ENCODE data around the gene TIPARP.

The TIPARP gene, protein sequence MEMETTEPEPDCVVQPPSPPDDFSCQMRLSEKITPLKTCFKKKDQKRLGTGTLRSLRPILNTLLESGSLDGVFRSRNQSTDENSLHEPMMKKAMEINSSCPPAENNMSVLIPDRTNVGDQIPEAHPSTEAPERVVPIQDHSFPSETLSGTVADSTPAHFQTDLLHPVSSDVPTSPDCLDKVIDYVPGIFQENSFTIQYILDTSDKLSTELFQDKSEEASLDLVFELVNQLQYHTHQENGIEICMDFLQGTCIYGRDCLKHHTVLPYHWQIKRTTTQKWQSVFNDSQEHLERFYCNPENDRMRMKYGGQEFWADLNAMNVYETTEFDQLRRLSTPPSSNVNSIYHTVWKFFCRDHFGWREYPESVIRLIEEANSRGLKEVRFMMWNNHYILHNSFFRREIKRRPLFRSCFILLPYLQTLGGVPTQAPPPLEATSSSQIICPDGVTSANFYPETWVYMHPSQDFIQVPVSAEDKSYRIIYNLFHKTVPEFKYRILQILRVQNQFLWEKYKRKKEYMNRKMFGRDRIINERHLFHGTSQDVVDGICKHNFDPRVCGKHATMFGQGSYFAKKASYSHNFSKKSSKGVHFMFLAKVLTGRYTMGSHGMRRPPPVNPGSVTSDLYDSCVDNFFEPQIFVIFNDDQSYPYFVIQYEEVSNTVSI

DNA sequence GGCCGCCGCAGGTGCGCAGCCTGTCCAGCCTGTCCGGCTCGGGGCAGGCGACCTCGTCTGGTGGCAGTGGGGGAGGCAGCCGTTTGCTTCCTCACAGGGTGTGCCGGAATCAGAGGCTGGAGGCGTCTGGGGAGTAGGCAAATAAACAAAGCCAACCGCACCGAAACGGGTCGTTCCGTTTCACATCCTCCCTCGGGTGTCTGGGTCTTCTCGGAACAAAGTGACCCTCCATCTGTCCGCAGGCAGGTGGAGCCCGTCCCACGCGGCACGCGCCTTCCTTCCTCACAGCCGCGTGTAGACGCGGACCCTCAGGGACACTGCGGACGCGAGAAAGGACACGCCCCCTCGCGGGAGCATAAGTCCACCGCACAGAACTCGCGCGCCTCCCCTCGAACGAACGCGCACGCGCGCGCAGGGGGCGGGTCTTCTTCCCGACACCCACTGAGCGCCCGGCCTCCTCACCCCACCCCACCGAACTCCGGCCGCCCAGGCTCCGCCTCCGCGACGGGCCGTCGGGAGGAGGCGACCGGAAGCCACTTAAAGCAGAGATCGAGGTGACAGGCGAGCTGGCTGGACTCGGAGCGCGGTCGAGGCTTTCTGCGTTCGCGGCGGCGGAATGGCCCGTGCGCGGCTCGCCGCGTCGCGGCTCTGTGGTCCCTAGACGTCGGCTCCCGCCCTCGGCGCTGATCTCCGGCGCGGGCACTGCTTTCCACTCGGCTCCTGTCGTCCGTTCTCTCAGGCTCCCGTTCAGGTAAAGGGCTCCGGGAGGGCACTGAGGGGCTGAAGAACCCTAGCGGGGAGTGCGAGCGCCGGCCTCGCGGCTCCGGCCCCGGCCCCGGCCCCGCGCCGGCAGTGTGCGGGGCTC lies at the start of gene TIPARP:
Gene TIPARP, plus strand, starts transcription at position 545 of the 865 bp plus-strand sequence. CDS start 3,108 bp downstream, outside the sequence.
- DNase-seq (ENCODE audit: low spot score), result peak; percentile 95
- TF ChIP-seq, protein P1, sequence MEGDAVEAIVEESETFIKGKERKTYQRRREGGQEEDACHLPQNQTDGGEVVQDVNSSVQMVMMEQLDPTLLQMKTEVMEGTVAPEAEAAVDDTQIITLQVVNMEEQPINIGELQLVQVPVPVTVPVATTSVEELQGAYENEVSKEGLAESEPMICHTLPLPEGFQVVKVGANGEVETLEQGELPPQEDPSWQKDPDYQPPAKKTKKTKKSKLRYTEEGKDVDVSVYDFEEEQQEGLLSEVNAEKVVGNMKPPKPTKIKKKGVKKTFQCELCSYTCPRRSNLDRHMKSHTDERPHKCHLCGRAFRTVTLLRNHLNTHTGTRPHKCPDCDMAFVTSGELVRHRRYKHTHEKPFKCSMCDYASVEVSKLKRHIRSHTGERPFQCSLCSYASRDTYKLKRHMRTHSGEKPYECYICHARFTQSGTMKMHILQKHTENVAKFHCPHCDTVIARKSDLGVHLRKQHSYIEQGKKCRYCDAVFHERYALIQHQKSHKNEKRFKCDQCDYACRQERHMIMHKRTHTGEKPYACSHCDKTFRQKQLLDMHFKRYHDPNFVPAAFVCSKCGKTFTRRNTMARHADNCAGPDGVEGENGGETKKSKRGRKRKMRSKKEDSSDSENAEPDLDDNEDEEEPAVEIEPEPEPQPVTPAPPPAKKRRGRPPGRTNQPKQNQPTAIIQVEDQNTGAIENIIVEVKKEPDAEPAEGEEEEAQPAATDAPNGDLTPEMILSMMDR (conservative IDR thresholded peaks at IDR 0.05; ENCODE audit: low read depth), result peak; percentile 83
- peak within 1 kb of the TSS; percentile 96 for H3K27ac ChIP-seq
- CTCF ChIA-PET, result interaction anchor here (0.5 to 4.6 kb wide), 20 partner anchors 10 to 636 kb away, joined by 3 to 28 read pairs (median 4); no protein-coding TSS in a partner anchor
- POLR2A ChIA-PET (ENCODE audit: low non-redundant PET), result interaction anchor here (0.6 kb wide), 1 partner anchor 827 kb away, joined by 4 read pairs; no protein-coding TSS in a partner anchor

DNA sequence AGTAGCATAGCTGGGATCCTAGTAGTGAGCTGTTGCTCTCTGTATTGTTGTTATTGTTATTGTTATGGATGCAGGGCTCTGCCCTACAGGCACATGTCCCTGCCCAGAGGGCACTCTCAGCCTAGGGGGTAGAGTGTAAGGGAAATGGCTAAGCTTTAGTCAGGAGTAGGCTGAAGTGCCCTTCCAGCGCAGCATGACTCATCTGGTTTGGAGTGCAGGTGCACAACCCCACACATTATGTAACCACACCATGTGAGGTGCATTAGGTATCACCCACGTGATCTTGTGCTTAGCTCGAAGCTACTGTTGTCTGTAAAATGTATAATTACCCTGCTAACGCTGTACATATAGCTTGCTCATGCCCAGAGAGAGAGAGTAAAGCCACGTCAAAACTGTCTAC lies 48.3 kb upstream of the TIPARP start:
- ChIA-PET POLR2A (ENCODE audit: low non-redundant PET) (interaction anchor here (0.8 kb wide), 1 partner anchor 11 kb away, joined by 4 read pairs; no protein-coding TSS in a partner anchor), CTCF (interaction anchor here (0.6 to 1.2 kb wide), 2 partner anchors 49 to 116 kb away, joined by 4 to 5 read pairs; no protein-coding TSS in a partner anchor)
- no peak overlapping the region for H3K27ac ChIP-seq
- TF ChIP-seq, protein P1 (conservative IDR thresholded peaks at IDR 0.05; ENCODE audit: low read depth), result no peak
- peak; percentile 71 for DNase-seq (ENCODE audit: low spot score)

DNA sequence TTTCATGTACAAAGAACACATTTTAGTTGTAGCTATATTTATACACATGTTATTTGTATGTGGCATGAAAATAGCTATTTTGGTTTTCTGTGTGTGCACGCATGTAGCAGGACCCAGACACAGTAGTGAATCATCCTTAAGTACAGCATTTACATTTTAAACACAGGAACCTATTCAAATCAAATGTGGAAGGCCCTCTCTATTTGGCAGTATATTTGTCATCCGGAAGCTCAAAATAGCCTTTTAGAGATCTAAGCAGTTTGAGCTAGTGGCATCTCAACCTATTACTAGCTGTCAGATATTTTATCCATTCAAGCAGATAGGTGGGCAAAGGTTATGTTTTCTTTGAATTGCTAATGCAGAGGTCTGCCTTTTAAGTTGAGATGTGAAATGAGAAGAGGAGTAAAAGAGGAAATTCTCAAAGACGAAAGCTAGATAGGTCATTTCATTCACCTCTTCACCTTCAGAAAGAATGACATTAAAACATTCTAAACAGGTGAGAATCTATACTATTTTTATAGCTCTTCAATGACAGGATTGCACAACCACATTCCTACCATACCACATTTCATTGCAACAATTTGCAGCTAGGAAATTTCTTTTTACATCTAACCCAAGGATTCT lies 46.3 kb upstream of the TIPARP start:
- peak; percentile 49 for DNase-seq (ENCODE audit: low spot score)
- POLR2A ChIA-PET (ENCODE audit: low non-redundant PET), result no interaction called here
- CTCF ChIA-PET, result interaction anchor here (0.6 kb wide), 1 partner anchor 73 kb away, joined by 3 read pairs; the partner anchor contains the start of gene SSR3

DNA sequence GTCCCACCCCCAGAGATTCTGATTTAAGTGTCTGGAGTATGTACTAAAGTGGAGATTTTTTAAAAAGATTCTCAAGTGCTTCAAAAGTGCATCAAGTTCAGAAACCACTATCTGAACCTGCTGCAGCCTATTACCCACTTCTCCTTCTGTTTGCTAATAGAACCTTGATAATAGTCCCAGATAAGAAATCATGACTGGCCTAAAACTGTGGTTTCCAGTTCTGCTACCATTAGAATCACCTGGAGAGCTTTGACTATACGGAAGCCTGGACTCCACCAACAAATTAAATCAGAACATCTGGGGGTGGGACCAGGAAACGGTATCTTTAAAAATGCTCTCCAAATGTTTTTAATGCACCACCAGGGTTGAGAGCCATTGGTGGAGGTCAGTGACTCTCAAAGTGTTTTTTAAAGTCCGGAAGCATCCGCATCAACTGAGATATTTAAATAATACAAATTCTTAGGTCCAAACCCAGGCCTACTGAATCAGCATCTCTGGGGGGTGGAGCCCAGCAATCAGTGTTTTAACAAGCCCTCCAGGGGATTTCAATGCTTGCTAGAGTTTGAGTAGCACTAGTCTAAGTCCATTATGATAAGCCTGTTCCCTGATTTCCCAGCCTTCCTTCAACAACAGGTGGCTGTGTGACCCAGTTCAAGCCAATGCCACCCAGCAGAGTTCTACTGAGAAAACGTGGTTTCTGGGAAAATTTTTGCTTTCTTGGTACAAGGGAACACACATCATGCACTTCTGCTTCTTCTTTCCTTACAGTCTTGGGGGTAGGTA lies 45.4 kb upstream of the TIPARP start:
- CTCF ChIA-PET, result interaction anchor here (2.1 kb wide), 1 partner anchor 45 kb away, joined by 6 read pairs; the partner anchor contains the start of gene TIPARP

More for the DNA sequence above, 46.3 kb upstream of the TIPARP start:
- no peak overlapping the region for H3K27ac ChIP-seq
- TF ChIP-seq, protein P1 (conservative IDR thresholded peaks at IDR 0.05; ENCODE audit: low read depth), result no peak

More for the DNA sequence above, 45.4 kb upstream of the TIPARP start:
- TF ChIP-seq, protein P1 (conservative IDR thresholded peaks at IDR 0.05; ENCODE audit: low read depth), result no peak
- POLR2A ChIA-PET (ENCODE audit: low non-redundant PET), result no interaction called here
- no peak overlapping the region for H3K27ac ChIP-seq
- DNase-seq (ENCODE audit: low spot score), result no peak
